GM21528 (cell line): ENCODE results near the gene GPR155.

Source experiments
- ATAC-seq: cut with Tn5 transposase; IDR thresholded peaks from one replicate; pipeline ENCODE4 v1.9.1; 2021; ENCODE audit warnings: mild to moderate bottlenecking, moderate library complexity; ENCODE audit not compliant: unreplicated experiment, low FRiP score

The GPR155 gene, protein sequence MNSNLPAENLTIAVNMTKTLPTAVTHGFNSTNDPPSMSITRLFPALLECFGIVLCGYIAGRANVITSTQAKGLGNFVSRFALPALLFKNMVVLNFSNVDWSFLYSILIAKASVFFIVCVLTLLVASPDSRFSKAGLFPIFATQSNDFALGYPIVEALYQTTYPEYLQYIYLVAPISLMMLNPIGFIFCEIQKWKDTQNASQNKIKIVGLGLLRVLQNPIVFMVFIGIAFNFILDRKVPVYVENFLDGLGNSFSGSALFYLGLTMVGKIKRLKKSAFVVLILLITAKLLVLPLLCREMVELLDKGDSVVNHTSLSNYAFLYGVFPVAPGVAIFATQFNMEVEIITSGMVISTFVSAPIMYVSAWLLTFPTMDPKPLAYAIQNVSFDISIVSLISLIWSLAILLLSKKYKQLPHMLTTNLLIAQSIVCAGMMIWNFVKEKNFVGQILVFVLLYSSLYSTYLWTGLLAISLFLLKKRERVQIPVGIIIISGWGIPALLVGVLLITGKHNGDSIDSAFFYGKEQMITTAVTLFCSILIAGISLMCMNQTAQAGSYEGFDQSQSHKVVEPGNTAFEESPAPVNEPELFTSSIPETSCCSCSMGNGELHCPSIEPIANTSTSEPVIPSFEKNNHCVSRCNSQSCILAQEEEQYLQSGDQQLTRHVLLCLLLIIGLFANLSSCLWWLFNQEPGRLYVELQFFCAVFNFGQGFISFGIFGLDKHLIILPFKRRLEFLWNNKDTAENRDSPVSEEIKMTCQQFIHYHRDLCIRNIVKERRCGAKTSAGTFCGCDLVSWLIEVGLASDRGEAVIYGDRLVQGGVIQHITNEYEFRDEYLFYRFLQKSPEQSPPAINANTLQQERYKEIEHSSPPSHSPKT

DNA sequence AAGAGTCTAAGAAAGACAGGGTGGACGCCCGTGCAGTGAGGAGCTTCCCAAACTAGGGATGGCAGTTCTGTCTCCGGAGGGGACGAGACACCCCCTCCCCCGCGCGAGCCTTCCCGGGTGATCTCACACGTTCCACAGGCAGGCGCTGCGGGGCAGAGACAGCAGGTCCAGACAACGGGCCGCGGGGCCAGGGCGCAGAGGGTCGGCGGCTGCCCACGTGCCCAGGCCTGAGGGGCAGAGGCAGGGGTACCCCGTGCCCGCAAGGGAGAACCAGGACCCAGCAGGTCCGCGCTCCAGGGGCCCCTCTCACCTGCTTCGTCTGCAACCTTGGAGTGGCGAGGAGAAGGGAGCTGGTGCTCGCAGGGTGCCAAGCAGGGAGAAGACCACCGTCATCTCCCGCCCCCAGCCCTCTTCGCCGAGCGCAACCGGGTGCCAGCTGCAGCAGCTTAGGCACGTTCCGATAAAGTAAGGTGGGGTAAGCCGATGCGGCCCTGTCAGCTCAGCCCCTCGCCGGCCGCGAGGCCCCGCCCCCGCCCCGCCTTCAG lies at the start of gene GPR155:
TSS of gene GPR155 (minus strand) at position 467 of the 545 bp plus-strand sequence. CDS start 5,073 bp downstream, outside the sequence.
- ATAC-seq: peak; percentile 62

DNA sequence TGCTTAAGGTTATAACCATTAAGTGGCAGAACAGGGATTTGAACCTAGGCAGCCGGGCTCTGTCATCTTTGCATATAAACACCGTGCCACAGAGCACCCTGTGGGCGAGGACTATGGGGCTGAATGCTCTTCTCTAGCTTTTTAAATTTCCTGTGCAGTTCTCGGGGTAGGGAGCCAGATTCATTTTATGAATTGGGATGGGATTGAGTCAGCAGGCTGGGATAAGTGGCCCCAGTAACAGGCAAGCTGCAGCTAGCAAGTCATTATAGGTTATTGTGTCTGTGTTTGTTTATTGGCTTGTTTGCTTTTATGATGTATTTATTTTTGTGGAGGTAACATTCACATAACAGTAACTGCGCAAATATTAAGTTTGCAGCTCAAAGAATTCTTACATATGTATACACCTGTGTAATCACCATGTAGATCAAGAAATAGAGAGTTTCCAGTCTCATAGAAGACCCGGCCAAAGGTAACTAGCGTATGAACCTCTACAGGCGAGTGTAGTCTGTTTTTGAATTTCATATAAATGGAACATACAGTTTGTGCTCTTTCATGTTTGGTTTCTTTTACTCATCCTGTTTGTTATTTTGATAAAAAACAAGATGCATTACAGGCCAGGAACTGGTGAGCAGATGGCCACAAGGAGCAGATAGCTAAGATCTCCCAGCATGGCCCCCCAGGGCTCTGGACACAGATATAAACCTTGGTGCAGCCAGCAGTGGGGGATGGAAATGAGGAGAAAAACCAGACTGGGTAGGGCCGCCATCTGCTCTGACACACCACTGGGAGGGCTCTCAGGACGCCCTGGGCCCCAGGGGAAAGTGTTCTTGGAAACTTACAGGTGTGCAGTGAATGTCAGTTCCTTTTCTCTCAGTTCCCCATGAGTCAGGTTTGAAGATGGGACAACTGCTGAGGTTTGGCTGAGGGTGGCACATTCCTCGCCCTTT lies 49.2 kb upstream of the GPR155 start:
- ATAC-seq: no peak

DNA sequence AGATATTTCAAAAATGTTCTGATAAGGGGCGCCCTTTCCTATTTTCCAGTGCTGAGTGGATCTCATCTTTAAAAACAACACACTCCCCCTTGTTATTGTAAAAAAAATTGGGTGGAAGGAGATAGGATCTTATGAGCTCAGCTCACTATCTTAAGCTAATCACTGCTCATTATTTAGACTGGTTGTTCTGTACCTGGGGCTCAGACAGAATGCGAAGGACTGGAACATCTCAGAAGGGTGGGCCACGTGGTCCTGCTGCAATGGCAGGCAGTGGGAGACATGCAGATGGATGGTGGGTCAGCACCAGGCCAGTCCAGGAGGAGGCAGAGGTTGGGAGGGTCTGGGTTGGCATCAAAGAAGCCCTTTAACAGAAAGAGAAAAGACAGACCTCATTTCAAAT lies 48.3 kb upstream of the GPR155 start:
- ATAC-seq: no peak

DNA sequence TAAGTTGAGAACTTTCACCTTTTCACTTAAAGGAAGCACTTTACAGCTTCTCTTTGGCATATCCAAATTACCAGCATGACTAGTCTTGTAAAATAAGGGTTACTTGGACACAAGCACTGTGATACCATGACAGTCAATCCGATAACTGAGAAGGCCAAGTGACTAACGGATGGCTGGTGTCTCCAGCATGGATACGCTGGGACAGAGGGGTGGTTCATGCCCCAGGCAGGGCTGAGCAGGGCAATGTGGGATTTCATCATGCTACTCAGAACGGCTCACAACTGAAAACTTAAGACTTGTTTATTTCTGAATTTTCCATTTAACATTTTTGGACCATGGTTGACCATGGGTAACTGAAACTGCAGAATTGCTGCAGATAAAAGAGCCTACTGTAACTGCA lies 43.1 kb upstream of the GPR155 start:
- ATAC-seq: no peak

DNA sequence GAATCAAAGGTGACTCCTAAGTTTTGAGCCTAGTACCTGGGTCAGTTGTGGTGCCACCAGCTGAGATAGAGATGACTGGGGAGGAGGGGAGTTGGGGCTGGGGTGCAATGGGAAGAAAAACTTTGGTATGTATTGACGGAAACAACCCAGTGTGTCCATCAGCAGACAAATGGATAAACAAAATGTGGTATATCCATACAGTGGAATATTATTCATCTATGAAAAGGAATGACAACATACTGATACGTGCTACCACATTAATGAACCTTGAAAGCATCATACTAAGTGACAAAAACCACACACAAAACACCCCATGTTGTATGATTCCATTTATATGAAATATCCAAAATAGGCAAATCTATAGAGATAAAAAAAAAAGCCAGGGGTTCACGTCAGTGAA lies 41.1 kb upstream of the GPR155 start:
- ATAC-seq: no peak

DNA sequence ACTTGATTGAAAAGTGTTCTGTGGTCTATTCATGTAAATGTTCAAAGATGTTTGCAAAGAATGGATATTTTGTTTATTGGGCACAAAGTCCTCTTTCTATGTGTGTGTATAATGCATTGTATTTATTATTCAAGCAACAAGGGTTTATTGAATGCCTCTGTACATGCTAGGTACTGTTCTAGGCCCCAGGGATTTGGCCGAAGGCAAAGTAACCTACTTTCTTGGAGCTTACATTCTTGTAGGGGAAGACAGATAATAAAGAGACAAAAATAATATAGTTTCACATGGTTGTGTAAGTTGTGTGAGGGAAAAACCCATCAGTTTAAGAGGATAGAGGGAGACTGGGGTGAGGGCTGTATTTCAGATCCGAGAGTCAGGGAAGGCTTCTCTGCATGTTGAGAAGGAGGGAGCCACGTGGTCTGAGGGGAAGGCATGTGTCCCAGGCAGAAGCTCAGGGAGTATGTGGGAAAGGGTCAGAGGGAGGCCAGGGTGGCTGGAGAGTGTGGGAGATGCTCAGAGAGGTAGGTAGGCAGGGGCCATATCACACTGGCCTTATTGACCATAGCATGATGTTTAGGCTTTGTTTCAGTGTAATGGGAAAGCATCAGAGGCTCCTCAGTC lies 40.4 kb upstream of the GPR155 start:
- ATAC-seq: no peak

DNA sequence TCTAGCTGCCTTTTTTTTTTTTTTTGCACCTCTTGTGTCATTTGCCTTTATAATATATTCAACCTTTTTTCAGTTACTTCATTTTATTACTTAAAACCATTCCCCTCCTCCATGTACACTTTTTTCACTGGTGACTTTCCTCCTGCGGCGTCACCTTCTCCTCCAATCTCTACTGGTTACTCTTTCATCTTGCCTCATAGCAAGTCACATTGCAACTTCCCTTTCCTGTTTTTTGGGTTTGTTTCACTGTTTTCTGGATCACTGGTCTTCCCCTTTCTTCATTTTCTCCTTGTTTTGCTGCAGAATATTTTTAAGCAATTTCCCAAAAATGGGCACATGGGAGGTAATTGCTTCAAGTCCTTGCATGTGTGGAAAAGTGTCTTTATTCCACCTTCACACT lies 37.7 kb upstream of the GPR155 start:
- ATAC-seq: no peak

DNA sequence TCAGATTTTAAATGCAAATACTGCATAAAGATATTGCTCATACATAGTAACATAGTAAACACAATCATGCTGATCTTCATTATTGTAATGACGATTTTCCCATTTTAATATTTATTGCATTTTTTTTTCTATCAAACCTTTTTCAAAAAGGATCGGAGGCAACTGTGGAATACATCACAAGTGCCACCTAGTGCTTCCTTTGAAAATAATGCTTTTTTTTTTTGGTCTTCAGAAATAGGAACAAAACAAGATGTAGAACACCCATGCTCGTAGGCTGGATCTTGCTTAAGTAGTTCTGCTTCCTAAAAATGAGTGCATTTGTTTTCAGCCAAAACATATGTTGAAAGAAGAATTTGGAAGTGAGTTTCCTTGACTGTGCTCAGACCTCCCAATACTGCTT lies 35.7 kb upstream of the GPR155 start:
- ATAC-seq: no peak

DNA sequence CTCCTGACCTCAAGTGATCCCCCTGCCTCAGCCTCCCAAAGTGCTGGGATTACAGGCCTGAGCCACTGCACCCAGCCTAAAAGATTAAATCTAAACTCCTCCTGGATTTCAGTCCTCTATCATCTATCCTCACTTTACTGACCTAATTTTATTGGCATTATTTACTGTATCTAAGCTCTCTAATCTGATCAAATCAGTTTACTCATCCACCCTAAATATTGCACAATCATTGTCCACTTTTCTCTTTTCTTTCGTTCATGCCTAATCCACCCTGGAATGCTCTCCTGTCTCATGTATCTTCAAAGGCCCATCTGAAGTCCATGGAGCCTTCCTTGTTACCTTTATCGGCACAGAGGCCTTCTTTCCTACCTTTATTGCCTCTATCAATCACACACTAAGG lies 31.6 kb upstream of the GPR155 start:
- ATAC-seq: no peak

DNA sequence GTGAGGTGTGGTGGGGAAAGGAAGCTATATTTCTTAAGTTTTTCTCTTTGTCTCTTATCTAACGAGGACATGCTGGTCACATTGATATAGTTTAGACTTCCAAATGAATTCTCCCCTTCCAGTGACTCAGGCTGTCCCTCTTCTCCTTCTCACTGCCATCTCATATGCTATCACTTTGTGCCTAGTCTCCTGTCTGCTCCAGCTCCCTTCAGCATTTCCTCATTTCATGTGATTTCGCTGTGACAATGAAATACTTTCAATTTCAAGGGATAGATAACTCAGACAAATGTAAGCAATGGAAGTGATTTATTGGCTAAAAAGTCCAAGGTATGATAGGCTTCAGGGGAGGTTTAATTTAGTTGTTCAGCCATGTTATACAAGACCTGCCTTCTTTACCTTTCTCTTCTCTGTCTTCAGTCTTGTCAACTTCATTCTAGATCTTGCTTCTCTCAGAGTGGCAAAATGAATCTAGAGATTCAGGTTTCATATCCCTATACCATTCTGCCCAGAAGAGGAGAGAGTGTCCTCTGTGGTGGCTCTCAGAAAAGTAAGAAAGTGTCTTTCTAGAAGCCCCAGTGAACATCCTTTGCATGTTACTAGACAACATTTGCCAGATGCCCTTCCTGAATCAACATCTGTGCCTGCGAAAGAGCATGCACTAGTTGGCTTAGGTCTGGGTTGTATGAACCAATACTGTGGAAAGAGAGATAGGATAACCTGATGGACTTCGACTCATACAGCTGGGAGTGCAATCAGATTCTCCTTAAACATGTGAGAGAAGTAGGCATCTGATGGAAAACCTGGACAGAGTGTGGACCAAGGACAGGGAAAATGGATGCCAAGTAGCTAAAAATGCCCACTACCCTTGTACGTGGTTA lies 29.9 kb upstream of the GPR155 start:
- no peak for ATAC-seq

- no peak for ATAC-seq
These were observed 25.5 kb upstream of the GPR155 start for GRCh38 chr2:174512345-174512744.

DNA sequence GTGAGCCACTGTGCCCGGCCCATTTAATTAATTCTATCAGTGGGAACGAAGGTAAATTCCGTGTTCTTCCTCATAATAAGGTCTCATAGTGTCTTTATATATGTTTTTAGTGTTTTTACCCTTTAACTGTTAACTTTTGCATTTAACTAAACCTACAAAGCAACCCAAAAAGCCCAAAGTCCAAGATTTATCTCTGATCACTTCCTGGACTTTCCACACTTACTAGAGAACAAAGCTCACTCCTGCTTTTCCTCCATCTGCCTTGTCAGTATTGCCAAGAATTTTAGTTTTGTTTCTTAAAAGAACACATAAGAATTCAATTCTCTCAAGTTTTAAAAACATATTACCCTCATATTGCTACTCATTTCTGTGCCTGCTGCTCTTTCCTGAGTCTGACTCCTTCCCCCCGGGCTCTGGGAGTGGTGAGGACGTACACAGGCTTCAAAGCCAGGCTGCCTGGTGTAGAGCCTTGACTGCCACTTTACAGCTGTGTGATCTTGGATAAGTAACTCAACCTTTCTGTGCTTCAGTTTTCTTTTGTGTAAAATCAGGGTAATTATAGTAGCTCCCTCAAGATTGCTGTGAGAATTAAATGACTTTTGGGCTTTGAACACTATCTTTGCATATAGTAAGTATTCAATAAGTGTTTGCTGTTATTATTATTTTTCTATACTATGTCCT lies 24.9 kb upstream of the GPR155 start:
- ATAC-seq: no peak

DNA sequence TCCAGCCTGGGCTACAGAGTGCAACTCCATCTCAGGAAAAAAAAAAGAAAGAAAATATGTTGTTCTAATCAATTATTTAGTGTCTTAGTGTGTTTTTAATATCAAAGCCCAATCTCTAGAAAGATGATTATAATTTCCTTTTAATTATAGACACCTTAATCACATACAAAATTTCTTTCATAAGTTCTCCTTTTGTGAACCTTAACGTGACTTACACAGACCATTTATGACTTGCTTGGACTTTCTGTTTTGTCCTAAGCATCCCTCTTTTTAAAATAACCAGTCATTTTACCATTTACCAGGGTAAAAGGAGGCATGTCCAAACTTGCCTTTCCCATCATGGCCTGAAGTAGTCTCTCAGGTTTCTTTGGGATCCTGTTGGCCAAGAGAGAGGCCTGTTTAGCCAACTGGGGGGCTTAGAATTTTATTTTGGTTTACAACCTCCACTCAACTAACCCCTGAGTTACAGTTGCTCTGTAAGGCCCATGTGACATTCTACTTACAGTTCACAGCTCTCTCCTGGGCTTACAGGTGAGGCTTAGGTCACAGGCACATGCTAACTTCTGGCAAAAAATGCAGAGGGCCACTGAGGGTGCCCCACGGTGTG lies 23.9 kb upstream of the GPR155 start:
- no peak for ATAC-seq

DNA sequence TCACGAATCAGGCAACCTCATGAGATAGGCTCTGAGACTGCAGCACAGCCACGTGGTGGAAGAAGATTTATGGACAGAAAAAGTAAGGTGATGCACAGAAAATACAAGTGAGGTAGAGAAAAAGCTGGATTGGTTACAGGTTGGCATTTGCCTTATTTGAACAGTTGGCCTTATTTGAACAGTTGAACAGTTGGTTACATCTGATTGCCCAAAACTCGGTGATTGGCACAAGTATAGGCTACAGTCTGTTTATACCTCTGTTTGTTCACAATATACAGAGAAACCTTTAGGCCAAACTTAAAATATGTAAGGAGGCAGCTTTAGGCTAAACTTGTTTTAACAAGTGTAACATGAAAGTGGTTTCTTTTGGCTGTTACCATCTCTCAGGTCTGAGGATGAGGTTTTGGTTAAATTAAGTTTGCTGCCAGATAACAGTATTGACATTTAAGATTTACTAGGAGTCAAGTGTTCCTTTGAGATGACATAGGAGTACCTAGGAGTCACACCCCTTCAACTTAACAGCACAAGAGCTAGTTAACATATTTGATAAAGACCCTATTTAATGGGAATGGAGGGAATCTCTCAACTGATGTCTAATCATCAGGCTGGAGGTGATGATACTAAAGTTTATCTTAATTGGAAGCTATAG lies 16.5 kb upstream of the GPR155 start:
- no peak for ATAC-seq

DNA sequence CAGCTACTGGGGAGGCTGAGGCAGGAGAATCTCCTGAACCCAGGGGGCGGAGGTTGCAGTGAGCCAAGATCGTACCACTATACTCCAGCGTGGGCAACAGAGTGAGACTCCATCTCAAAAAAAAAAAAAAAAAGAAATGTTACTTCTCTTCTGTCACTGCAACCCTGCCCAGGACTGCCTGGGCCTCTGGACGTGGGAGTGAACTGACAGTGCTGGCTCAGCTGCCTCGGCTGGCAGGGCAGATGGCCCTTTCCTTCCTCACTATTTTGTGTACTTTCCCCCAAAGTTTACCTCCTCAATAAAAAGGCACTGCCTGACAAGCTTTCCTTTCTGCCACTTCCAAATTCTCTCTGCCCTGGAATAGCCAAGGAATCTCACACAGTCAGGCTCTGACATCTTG lies 12.5 kb upstream of the GPR155 start:
- no peak for ATAC-seq

- no peak for ATAC-seq
These were observed 8.7 kb upstream of the GPR155 start for GRCh38 chr2:174495365-174496012.
